ENCODE measurements around the gene PARD3B.

- TF ChIP-seq, protein P1, sequence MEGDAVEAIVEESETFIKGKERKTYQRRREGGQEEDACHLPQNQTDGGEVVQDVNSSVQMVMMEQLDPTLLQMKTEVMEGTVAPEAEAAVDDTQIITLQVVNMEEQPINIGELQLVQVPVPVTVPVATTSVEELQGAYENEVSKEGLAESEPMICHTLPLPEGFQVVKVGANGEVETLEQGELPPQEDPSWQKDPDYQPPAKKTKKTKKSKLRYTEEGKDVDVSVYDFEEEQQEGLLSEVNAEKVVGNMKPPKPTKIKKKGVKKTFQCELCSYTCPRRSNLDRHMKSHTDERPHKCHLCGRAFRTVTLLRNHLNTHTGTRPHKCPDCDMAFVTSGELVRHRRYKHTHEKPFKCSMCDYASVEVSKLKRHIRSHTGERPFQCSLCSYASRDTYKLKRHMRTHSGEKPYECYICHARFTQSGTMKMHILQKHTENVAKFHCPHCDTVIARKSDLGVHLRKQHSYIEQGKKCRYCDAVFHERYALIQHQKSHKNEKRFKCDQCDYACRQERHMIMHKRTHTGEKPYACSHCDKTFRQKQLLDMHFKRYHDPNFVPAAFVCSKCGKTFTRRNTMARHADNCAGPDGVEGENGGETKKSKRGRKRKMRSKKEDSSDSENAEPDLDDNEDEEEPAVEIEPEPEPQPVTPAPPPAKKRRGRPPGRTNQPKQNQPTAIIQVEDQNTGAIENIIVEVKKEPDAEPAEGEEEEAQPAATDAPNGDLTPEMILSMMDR (conservative IDR thresholded peaks at IDR 0.05) = no peak
- no peak for TF ChIP-seq EZH2 (IDR thresholded peaks at IDR 0.05; ENCODE audit: low read depth)
Observed at GRCh38 chr2:205051417-205051816, 506.1 kb downstream of the PARD3B start.

Data from PC-9 (cell line).